HG03460 (cell line): ENCODE measurements around the gene TOPAZ1.

Source experiments
- ATAC-seq: cut with Tn5 transposase; IDR thresholded peaks from one replicate; pipeline ENCODE4 v1.9.1; 2021; ENCODE audit not compliant: unreplicated experiment

Gene TOPAZ1

DNA sequence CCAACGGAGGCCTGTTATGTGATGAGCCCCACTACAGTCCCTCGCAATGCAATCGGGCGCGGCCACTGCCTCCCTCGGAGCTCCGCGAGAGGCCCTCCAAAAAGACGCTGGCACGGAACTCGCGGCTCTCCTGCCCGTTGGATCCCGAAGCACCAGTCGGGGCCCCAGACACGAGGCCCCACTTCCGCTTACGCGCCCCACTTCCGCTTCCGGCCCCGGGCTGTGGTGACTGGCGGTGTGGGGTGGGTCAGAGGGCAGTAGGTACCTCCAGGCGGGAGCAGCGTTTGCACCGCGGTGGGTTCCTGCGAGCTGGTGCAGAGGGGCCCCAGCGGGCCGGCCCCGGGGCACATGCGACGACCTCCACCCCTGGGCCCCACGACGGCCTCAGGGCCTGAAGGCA lies at the start of gene TOPAZ1:
Gene TOPAZ1 (plus strand): TSS at position 181 of the 400 bp plus-strand sequence. CDS start 168 bp downstream, at position 349.
- ATAC-seq = no peak

DNA sequence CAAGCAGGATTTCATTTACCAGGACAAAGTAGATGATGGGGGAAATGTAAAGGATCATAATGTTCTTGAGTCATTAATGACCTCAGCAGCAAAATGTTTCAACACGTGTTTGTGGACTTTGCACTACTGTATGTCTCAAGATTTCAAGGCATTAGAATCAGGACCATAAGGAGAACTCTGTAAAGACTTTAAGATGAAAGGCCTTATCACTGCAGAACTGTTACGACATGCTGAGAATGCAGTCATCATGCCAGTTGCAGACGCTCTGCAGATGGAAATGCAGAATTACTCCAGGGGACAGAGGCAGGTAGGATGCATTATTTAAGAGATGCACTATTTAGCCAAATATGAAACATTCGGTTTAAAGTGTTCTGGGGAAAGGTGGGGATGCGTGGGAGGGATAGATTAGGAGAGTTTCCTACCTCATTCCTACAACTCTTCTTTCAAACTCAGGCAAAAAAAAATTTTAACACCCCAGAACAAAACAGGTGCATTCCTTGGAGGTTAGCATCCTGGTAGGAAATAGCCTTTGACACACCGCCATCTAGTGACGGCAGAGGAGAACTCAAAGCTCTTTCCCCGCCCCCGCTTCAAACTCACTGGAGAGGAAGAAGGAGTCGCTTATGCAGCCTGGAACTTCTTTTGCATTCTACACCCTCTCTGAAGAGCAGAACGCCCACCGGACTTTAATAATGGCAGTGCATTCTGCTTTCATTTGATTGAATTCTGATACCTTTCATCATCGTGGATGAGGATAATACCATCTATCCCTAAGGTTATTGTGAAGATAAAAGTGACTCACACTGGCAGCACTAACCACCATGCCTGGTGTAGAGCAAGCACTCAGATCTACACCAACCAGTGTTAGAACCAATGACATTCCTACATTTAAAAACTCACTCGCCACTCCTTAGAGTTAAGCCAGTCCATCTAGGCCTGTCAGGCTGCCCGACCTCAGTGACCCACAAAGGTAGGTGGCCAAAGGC lies 43.1 kb upstream of the TOPAZ1 start:
- no peak for ATAC-seq

DNA sequence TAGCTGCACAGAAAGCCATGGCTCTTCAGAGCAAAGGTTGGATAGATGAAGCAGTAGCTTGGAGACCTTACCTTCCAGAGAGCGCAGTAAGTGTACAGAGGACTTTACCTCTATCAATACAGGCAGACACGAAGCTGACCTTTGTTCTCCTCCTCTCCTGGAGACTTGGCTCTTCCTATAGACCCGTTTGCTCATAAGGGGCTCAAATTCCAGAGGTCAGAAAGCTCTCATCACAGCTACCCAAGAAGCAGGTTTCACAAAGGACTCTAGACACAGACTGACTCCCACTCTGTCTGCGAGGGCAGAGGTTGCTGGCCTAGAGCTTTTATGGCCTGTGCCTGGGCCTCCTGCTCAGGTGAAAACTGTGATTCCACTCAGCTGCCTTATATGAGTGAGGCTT lies 35.4 kb upstream of the TOPAZ1 start:
- no peak for ATAC-seq

DNA sequence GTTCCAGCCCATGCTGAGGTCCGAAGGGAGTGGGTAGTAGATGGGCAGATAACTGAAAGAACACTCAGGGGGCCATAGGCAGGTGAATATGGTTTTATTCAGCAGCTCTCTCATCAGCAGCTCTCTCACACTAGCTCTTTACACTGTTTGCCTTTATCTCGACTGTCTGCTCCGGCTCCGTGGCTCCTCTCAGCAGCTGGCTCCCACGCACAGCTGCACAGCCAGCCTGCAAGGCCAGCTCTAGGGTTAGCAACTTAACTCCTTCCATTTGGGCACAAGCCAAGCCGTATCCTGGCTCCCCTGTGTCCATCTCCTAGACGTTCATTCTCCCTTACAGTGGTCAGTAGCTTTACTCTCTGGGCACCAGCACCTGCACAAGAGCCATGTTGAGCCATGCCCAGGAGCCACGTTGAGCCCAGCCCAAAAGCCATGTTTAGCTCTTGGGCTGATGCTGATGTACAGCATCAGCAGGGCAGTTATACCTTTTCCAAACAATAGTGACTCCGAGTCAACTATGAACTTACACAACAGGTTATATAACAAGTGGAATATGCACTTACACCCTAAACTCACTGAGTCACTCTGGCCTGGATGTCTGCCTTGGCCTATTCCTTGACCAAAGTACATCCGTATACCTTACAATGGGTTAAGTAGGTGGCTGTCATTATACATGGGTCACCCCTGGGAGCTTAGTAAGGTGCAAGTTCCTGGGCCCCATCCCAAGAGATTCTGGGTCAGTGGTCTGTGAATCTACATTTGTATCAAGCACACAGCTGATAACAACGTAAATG lies 34.6 kb upstream of the TOPAZ1 start:
- ATAC-seq = no peak

DNA sequence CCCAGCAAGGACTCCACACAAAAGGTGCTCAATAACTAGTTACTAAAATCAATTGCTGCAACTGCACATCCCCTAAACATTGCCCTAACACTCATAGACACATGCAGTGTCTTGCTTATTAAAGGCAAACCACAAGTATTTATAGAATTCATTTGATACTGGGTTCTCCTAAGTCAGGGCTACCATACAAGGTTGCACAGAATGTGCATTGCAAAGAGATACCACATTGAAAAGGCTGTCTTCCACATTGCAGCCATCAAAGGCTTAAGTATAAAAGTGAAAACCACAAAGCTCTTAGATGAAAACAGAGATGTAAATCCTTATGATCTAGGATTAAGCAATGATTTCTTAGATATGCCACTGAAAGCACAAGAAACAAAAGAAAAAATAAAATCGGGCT lies 33.6 kb upstream of the TOPAZ1 start:
- ATAC-seq = no peak

- no peak for ATAC-seq
Measured at GRCh38 chr3:44208568-44208967, 33.1 kb upstream of the TOPAZ1 start.

DNA sequence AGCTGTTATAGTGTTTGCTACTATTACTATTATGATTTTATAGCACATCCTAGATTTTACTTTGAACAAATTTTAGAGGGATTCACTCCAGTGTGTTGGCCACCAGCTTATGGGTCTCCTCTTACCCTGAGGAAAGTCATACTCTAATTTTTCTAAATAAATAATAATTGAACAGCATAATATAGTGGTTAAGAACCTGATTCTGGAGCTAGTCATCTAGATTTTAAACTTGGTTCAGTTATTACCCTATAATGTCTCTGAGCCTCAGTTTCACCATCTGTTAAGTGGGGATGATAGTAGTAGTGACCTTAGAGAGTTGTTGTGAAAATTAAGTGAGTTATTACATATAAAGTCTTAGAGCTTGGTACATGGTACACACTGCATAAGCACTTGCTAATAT lies 30.7 kb upstream of the TOPAZ1 start:
- no peak for ATAC-seq

DNA sequence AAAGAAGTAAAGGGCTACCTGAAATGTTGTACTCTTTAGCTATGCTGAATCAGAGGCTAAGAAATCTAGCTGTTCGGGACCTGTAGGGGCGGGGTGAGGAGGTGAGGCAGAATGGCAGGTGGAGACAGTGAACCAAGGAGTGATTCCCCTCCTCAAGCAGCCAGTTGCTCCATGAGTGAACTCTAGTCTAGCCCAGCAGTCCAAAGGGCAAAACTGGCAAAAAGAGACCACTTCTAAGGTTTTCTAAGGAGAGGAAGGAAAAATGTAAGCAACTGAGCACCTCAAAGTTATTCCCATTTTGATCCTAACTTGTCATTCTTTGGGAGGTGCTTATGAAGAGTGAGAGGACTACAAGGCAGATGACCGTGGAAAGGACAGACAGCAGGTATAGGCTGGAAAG lies 19.3 kb upstream of the TOPAZ1 start:
- ATAC-seq = no peak

GRCh38 chr3:44223299-44223698 lies 18.4 kb upstream of the TOPAZ1 start:
- ATAC-seq = no peak

GRCh38 chr3:44224131-44224530 lies 17.6 kb upstream of the TOPAZ1 start:
- no peak for ATAC-seq

DNA sequence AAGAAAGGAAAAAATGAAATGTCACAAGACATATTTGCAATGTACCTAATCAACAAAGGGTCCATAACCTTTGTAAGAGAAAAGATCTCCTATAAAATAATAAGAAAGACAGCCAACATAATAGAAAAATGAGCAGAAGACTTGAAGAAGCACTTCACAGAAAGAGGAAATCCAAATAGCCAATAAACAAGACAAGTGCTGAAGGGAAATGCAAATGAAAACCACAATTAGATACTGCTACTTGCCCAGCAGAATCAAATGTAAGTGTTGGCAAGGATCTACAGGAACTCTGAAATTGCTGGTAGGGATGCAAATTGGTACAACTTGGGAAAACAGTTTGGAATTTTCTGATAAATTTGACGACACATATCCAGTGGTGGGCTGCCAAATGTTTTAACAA lies 15.1 kb upstream of the TOPAZ1 start:
- ATAC-seq = no peak

- no peak for ATAC-seq
Measured at GRCh38 chr3:44227632-44228031, 14.1 kb upstream of the TOPAZ1 start.

- no peak for ATAC-seq
Measured at GRCh38 chr3:44228900-44229299, 12.8 kb upstream of the TOPAZ1 start.

GRCh38 chr3:44232407-44232806 lies 9.3 kb upstream of the TOPAZ1 start:
- ATAC-seq = no peak

GRCh38 chr3:44234648-44235268 lies 6.9 kb upstream of the TOPAZ1 start:
- ATAC-seq = no peak

GRCh38 chr3:44235604-44236484 lies 5.8 kb upstream of the TOPAZ1 start:
- no peak for ATAC-seq

DNA sequence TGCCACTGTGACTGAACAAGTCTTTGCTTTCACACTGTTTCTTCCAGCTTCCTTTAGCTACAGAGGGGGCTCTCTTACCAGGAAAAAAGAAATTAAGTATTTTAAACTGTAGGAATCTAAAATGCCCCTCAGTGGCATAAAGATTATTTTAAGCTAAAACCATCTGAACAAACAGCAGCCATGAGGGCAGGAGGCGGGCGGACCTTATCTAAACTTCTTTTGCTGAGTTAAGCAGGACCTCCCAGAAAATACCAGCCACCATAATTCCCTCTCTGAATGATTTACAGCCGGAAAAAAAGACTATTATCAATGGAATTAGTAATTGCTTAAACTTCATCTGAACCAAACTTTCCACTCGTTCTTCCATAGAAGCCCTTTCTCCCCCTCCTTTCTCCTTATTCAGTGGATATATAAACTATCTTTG lies 5.2 kb upstream of the TOPAZ1 start:
- ATAC-seq = no peak

- ATAC-seq = no peak
Measured at GRCh38 chr3:44237161-44237560, 4.5 kb upstream of the TOPAZ1 start.

DNA sequence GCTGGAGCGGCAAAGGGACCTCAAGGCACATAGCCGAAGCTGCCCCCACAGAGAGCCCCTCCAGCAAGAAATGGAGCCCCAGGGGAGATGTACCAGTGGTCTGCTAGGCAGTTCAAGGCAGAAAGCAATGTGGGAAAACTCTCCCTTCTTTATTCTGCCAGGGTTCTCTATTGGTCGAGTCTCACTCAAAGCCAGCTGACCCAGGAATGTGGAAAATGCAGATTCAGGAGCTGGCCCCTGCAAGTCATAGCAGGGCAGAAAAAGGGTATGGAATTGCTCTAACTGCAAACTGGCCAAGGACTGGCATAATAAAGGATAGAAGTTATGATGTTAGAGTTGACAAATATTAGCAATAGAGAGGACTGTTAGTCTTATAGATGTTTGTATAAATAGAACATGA lies 4.0 kb upstream of the TOPAZ1 start:
- no peak for ATAC-seq

DNA sequence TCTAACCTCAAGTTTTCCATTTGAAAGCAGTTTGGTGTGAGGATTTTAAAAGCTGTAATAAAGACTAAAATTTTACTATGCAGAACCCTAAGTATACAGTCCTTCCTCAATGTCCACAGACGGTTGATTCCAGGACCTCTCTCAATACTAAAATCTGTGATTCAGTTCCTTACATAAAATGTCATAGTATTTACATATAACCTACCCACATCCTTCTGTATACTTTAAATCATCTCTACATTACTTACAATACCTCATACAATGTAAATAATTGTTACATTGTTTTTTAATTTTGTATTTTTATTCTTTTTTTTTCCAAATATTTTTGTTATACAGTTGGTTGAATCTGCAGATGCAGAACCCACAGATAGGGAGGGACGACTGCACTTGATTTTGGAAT lies 2.8 kb upstream of the TOPAZ1 start:
- no peak for ATAC-seq

DNA sequence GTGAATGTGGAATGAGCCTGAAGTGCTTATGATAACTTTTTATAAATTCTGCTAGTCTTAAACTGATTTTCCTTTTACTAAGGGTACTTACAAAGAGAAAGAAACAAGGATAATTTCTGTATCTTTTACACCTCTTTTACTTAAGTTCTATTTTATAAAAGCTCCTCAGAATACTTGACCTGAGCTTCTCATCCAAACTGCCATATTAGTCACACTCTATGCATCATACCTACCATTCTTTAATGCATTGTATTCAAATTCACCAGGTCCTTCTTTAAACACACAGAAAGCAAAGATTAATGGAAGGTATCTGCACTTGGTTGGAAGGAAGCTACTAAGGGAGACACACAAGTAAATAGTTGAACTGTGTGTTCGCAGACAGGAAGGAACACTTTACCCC lies 1.6 kb upstream of the TOPAZ1 start:
- ATAC-seq = no peak
